Duodenal mucosa (tissue), 2 donors: ENCODE results near the gene FSTL4.

Experiments used
- H3K27ac ChIP-seq: one replicate; pipeline ENCODE4 v1.7.0; 2013; ENCODE audit warnings: low read depth, low read length
- H3K27me3 ChIP-seq, 2 donors: one replicate each; pipeline ENCODE4 v1.7.0; 2013; ENCODE audit warnings: low read length in 2 of 2, control low read depth in 1 of 2; ENCODE audit not compliant: insufficient read depth in 2 of 2, control insufficient read depth in 1 of 2
- H3K36me3 ChIP-seq, 2 donors: one replicate each; pipeline ENCODE4 v1.7.0; 2013; ENCODE audit warnings: low read length in 2 of 2, control low read depth in 1 of 2; ENCODE audit not compliant: insufficient read depth in 2 of 2, control insufficient read depth in 1 of 2
- H3K4me1 ChIP-seq, 2 donors: one replicate each; pipeline ENCODE4 v1.7.0; 2013; ENCODE audit warnings: low read length in 2 of 2, control low read depth in 1 of 2; ENCODE audit not compliant: insufficient read depth in 2 of 2, control insufficient read depth in 1 of 2
- H3K4me3 ChIP-seq, 2 donors: one replicate each; pipeline ENCODE4 v1.7.0; 2013; ENCODE audit warnings: low read length in 2 of 2, low read depth in 1 of 2
- H3K9ac ChIP-seq, 2 donors: one replicate each; pipeline ENCODE4 v1.7.0; 2013; ENCODE audit warnings: low read length in 2 of 2, low read depth in 1 of 2
- H3K9me3 ChIP-seq, 2 donors: one replicate each; pipeline ENCODE4 v1.7.0; 2013; ENCODE audit warnings: low read length in 2 of 2, control low read depth in 1 of 2; ENCODE audit not compliant: control insufficient read depth in 1 of 2

Gene FSTL4

GRCh38 chr5:133299021-133299420, 313.3 kb downstream of the FSTL4 start:
- Histone ChIP-seq H3K36me3 (no peaks in the 10 kb centered on the region), H3K9ac (no peak overlapping the region), H3K27ac (no peak overlapping the region), H3K4me3 (no peak overlapping the region), H3K4me1 (no peaks in the 10 kb centered on the region), H3K9me3 (no peaks in the 10 kb centered on the region), H3K27me3 (peaks cover 0 to 4% of the 10 kb centered on the region in 2 donors)

GRCh38 chr5:133298447-133298846, 313.9 kb downstream of the FSTL4 start:
- Histone ChIP-seq H3K36me3 (no peaks in the 10 kb centered on the region), H3K9me3 (no peaks in the 10 kb centered on the region), H3K27ac (no peak overlapping the region), H3K27me3 (peaks cover 0 to 4% of the 10 kb centered on the region in 2 donors), H3K4me1 (no peaks in the 10 kb centered on the region), H3K9ac (no peak overlapping the region), H3K4me3 (no peak overlapping the region)

- H3K9me3 ChIP-seq = no peaks in the 10 kb centered on the region
- no peak overlapping the region for H3K27ac ChIP-seq
- no peak overlapping the region for H3K9ac ChIP-seq
- no peaks in the 10 kb centered on the region for H3K36me3 ChIP-seq
- peaks cover 0 to 4% of the 10 kb centered on the region in 2 donors for H3K27me3 ChIP-seq
- H3K4me1 ChIP-seq = no peaks in the 10 kb centered on the region
- no peak overlapping the region for H3K4me3 ChIP-seq
Observed at GRCh38 chr5:133297293-133297692, 315.0 kb downstream of the FSTL4 start.

GRCh38 chr5:133296624-133297023, 315.7 kb downstream of the FSTL4 start:
- H3K9me3 ChIP-seq = no peaks in the 10 kb centered on the region
- no peaks in the 10 kb centered on the region for H3K36me3 ChIP-seq
- H3K27ac ChIP-seq = no peak overlapping the region
- no peaks in the 10 kb centered on the region for H3K4me1 ChIP-seq
- H3K9ac ChIP-seq = no peak overlapping the region
- H3K27me3 ChIP-seq = peaks cover 0 to 2% of the 10 kb centered on the region in 2 donors
- no peak overlapping the region for H3K4me3 ChIP-seq

- Histone ChIP-seq H3K9ac (no peak overlapping the region), H3K4me1 (no peaks in the 10 kb centered on the region), H3K27ac (no peak overlapping the region), H3K27me3 (no peaks in the 10 kb centered on the region), H3K9me3 (no peaks in the 10 kb centered on the region), H3K4me3 (no peak overlapping the region), H3K36me3 (no peaks in the 10 kb centered on the region)
Observed at GRCh38 chr5:133295520-133295919, 316.8 kb downstream of the FSTL4 start.

- no peak overlapping the region for H3K9ac ChIP-seq
- H3K36me3 ChIP-seq = no peaks in the 10 kb centered on the region
- no peaks in the 10 kb centered on the region for H3K9me3 ChIP-seq
- H3K27ac ChIP-seq = no peak overlapping the region
- no peaks in the 10 kb centered on the region for H3K4me1 ChIP-seq
- no peaks in the 10 kb centered on the region for H3K27me3 ChIP-seq
- H3K4me3 ChIP-seq = no peak overlapping the region
Observed at GRCh38 chr5:133294380-133294779, 318.0 kb downstream of the FSTL4 start.

GRCh38 chr5:133293960-133294359, 318.4 kb downstream of the FSTL4 start:
- H3K27me3 ChIP-seq = no peaks in the 10 kb centered on the region
- H3K4me1 ChIP-seq = no peaks in the 10 kb centered on the region
- H3K9me3 ChIP-seq = no peaks in the 10 kb centered on the region
- no peak overlapping the region for H3K9ac ChIP-seq
- H3K4me3 ChIP-seq = no peak overlapping the region
- H3K36me3 ChIP-seq = no peaks in the 10 kb centered on the region
- H3K27ac ChIP-seq = no peak overlapping the region

GRCh38 chr5:133292300-133292699, 320.0 kb downstream of the FSTL4 start:
- H3K9ac ChIP-seq = no peak overlapping the region
- no peaks in the 10 kb centered on the region for H3K4me1 ChIP-seq
- H3K9me3 ChIP-seq = no peaks in the 10 kb centered on the region
- H3K36me3 ChIP-seq = no peaks in the 10 kb centered on the region
- H3K27ac ChIP-seq = no peak overlapping the region
- no peak overlapping the region for H3K4me3 ChIP-seq
- H3K27me3 ChIP-seq = no peaks in the 10 kb centered on the region

- Histone ChIP-seq H3K4me1 (no peaks in the 10 kb centered on the region), H3K4me3 (no peak overlapping the region), H3K9ac (no peak overlapping the region), H3K36me3 (no peaks in the 10 kb centered on the region), H3K27ac (no peak overlapping the region), H3K9me3 (no peaks in the 10 kb centered on the region), H3K27me3 (no peaks in the 10 kb centered on the region)
Observed at GRCh38 chr5:133291524-133291923, 320.8 kb downstream of the FSTL4 start.

GRCh38 chr5:133290669-133291240, 321.6 kb downstream of the FSTL4 start:
- Histone ChIP-seq H3K4me3 (no peak overlapping the region), H3K27ac (no peak overlapping the region), H3K4me1 (peaks cover 0 to under 1% of the 10 kb centered on the region in 2 donors), H3K27me3 (no peaks in the 10 kb centered on the region), H3K9me3 (no peaks in the 10 kb centered on the region), H3K9ac (no peak overlapping the region), H3K36me3 (no peaks in the 10 kb centered on the region)
